Peyer's patch (tissue), 4 donors: Measurements from ENCODE around the gene SLC4A8. TPM values are rescaled to one million over a fixed set of nuclear protein-coding genes. Genes with fewer than 3 reads are reported as not detected.

Experiments
- DNase-seq, 3 donors: peaks; one replicate each; pipeline ENCODE4 v3.0.0-alpha.2; 2017 to 2019
- H3K27ac ChIP-seq, 4 donors: fragments of 200-600 bp; sonication (generic); one replicate each; pipeline ENCODE4 v1.5.1; 2016 to 2019
- H3K27me3 ChIP-seq, 2 donors: fragments of 200-600 bp; sonication (generic); one replicate each; pipeline ENCODE4 v1.5.1; 2019
- H3K36me3 ChIP-seq, 3 donors: fragments of 200-600 bp; sonication (generic); one replicate each; pipeline ENCODE4 v1.5.1; 2016 to 2019
- H3K4me1 ChIP-seq, 4 donors: fragments of 200-600 bp; sonication (generic); one replicate each; pipeline ENCODE4 v1.5.1; 2016 to 2019
- H3K4me3 ChIP-seq, 4 donors: fragments of 200-600 bp; sonication (generic); 1 replicate in 3 of 4; 2 replicates in 1 of 4; pipeline ENCODE4 v1.5.1; 2016 to 2019; ENCODE audit warnings: mild to moderate bottlenecking in 1 of 4
- H3K9me3 ChIP-seq, 4 donors: fragments of 200-600 bp; sonication (generic); one replicate each; pipeline ENCODE4 v1.5.1; 2016 to 2019; ENCODE audit warnings: mild to moderate bottlenecking in 1 of 4
- POLR2A ChIP-seq, 2 donors: fragments of 450-650 bp; IDR thresholded peaks; one replicate each; pipeline ENCODE4 v1.5.1; 2017; ENCODE audit warnings: antibody characterized with exemption in 2 of 2, mild to moderate bottlenecking in 2 of 2, moderate library complexity in 2 of 2
- total RNA-seq, 4 donors: library from RNA; depleted of rRNA; stranded (reverse); fragments of >200 nt; gene quantifications; one replicate each; pipeline ENCODE4 v1.1.0, GENCODE V29; 2016
- TF ChIP-seq, protein P1 (sequence below), 6 experiments: fragments of 450-650 bp in 4 of 6; fragments of 200-600 bp in 2 of 6; sonication (generic) in 1 of 6; IDR thresholded peaks; one replicate each; pipeline ENCODE4 v1.5.1; 2017 to 2019; ENCODE audit warnings: antibody characterized with exemption in 6 of 6, mild to moderate bottlenecking in 3 of 6, moderate library complexity in 1 of 6

Gene SLC4A8
- total RNA-seq, 4 donors from 2014 or later: 1.9 to 49.5 (median 7.1) TPM

DNA sequence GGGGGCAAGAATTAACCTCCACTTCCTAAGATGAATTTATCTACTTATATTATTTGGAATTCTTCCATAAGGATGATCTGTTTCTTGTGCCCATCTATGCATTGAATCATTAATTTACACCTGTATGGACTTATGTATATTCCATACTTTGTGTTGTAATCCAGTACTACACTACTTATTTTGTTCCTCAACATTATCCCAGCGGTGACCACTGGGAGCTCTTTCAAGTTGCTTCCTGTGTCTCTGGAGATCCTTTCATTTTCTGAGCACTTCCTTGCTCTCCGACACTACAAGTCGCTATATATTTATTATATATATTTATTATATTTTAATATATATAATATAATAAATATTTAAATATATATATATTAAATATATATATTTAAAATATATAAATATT lies 111.5 kb downstream of the SLC4A8 start:
- no peaks in the 10 kb centered on the region for H3K27me3 ChIP-seq
- TF ChIP-seq, protein P1, sequence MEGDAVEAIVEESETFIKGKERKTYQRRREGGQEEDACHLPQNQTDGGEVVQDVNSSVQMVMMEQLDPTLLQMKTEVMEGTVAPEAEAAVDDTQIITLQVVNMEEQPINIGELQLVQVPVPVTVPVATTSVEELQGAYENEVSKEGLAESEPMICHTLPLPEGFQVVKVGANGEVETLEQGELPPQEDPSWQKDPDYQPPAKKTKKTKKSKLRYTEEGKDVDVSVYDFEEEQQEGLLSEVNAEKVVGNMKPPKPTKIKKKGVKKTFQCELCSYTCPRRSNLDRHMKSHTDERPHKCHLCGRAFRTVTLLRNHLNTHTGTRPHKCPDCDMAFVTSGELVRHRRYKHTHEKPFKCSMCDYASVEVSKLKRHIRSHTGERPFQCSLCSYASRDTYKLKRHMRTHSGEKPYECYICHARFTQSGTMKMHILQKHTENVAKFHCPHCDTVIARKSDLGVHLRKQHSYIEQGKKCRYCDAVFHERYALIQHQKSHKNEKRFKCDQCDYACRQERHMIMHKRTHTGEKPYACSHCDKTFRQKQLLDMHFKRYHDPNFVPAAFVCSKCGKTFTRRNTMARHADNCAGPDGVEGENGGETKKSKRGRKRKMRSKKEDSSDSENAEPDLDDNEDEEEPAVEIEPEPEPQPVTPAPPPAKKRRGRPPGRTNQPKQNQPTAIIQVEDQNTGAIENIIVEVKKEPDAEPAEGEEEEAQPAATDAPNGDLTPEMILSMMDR (IDR thresholded peaks at IDR 0.05): no peak
- TF ChIP-seq POLR2A (IDR thresholded peaks at IDR 0.05): no peak
- no peak overlapping the region for H3K4me3 ChIP-seq
- no peaks in the 10 kb centered on the region for H3K9me3 ChIP-seq
- H3K4me1 ChIP-seq: no peaks in the 10 kb centered on the region
- no peaks in the 10 kb centered on the region for H3K36me3 ChIP-seq
- no peak overlapping the region for H3K27ac ChIP-seq
- DNase-seq: no peak

DNA sequence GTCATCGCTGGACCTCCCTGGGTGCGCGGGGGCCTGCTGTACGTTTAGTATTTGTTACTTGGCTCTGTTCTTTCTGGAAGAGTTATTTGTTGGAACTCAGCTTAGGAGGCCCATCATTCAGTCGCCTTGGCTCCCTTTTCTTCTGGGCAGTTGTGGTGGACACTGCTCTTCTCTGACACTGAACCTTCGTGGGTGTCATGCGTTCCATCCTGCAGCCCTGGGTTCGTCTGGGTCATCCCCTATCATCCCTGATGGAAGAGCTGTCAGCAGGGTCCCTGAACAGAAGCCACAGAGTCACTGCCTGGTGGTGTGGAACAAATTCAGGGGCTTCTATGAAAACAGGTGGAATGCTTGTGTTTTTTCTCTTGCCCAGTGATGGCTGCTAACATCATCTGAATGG lies 113.5 kb downstream of the SLC4A8 start:
- no peaks in the 10 kb centered on the region for H3K9me3 ChIP-seq
- no peak for TF ChIP-seq POLR2A (IDR thresholded peaks at IDR 0.05)
- TF ChIP-seq, protein P1 (IDR thresholded peaks at IDR 0.05): no peak
- no peaks in the 10 kb centered on the region for H3K4me1 ChIP-seq
- no peak overlapping the region for H3K27ac ChIP-seq
- H3K4me3 ChIP-seq: no peak overlapping the region
- no peak for DNase-seq
- H3K36me3 ChIP-seq: no peaks in the 10 kb centered on the region
- H3K27me3 ChIP-seq: no peaks in the 10 kb centered on the region

DNA sequence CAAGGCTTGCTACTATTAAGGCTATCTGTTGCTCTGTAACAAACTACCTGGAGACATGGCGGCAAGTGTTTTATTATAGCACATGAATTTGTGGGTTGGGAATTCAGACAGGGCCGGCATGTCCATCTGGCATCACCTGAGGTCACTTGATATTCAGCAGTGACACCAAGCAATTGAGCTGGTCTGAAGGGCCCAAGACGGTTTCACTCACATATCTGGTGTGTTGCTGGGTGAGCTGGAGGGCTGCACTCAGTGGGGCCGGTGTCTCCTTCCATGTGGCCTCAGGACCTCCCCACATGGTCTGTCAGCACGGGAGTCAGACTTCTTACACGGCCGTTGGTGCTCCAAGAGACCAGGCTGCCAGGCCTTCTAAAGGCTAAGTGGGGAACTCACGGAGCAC lies 114.0 kb downstream of the SLC4A8 start:
- no peaks in the 10 kb centered on the region for H3K4me1 ChIP-seq
- no peaks in the 10 kb centered on the region for H3K36me3 ChIP-seq
- no peaks in the 10 kb centered on the region for H3K9me3 ChIP-seq
- no peak overlapping the region for H3K4me3 ChIP-seq
- no peak for DNase-seq
- H3K27me3 ChIP-seq: no peaks in the 10 kb centered on the region
- TF ChIP-seq, protein P1 (IDR thresholded peaks at IDR 0.05): no peak
- no peak for TF ChIP-seq POLR2A (IDR thresholded peaks at IDR 0.05)
- no peak overlapping the region for H3K27ac ChIP-seq

DNA sequence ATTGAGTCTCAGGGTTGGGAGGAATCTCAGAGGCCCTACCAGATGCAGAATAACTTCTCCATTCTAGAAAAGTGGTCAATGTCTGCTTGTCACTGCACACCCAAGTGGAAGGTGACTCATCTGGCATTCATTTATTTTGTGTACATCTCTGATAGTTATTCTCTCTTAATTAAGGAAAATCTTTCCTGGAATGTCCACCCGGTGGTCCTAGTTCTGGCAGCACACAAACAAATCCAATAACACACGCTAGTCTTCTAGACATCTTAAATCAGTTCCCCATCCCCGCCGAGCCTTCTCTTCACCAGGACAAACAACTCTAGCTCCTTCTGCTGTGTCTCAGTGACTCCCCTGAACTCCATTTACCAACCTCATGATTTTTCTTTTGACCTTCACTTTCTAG lies 116.4 kb downstream of the SLC4A8 start:
- no peaks in the 10 kb centered on the region for H3K36me3 ChIP-seq
- no peak overlapping the region for H3K4me3 ChIP-seq
- no peaks in the 10 kb centered on the region for H3K4me1 ChIP-seq
- no peak for DNase-seq
- H3K9me3 ChIP-seq: no peaks in the 10 kb centered on the region
- no peak overlapping the region for H3K27ac ChIP-seq
- no peaks in the 10 kb centered on the region for H3K27me3 ChIP-seq
- TF ChIP-seq POLR2A (IDR thresholded peaks at IDR 0.05): no peak
- TF ChIP-seq, protein P1 (IDR thresholded peaks at IDR 0.05): no peak

DNA sequence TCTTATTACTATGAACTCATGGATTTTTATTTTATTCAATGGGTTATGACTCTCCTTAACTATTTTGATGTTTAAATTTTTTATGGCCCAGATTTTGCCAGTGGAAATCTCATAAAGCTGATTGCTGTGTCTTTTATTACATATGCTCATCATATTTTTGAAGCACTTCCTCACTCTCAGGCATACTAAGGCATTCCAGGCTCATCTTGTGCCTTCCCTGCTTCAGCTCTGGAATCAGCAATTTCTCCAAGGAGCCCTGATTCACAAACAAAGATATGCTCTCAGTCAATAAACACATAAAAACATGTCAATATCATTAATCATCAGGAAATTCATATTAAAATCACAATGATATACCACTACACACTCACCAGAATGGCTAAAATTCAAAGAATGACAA lies 121.5 kb downstream of the SLC4A8 start:
- Histone ChIP-seq H3K4me1 (no peaks in the 10 kb centered on the region), H3K27me3 (no peaks in the 10 kb centered on the region), H3K4me3 (no peak overlapping the region), H3K9me3 (no peaks in the 10 kb centered on the region), H3K27ac (no peak overlapping the region), H3K36me3 (no peaks in the 10 kb centered on the region)
- DNase-seq: no peak
- TF ChIP-seq POLR2A (IDR thresholded peaks at IDR 0.05): no peak

DNA sequence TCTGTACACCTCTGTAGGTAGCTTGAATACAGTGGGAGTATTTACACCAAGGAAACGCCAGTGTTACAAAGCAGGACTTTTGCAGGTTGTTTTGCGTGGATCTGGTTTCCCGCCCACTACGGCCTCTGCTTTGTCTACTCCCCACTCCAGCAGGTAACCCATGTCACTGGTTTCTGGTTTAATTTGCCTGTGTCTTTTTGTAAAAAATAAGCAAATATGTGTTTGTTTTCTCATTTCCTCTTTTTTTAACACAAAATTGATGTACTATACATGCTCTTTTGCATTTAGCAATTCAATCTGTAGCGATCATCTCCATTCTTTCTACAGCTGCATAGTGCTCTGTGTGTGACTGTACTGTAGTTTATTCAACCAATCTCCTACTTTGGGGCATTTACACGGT lies 123.0 kb downstream of the SLC4A8 start:
- no peaks in the 10 kb centered on the region for H3K27me3 ChIP-seq
- H3K4me3 ChIP-seq: no peak overlapping the region
- H3K27ac ChIP-seq: no peak overlapping the region
- no peak for DNase-seq
- H3K4me1 ChIP-seq: no peaks in the 10 kb centered on the region
- H3K36me3 ChIP-seq: no peaks in the 10 kb centered on the region
- TF ChIP-seq POLR2A (IDR thresholded peaks at IDR 0.05): no peak
- TF ChIP-seq, protein P1 (IDR thresholded peaks at IDR 0.05): no peak
- no peaks in the 10 kb centered on the region for H3K9me3 ChIP-seq
